IPS-20b (cell line): ENCODE measurements around the gene TACC3.
A peak's percentile ranks its signal among the peaks of the same experiment; 100 is the strongest.

Experiments used
- H3K27ac ChIP-seq: one replicate; pipeline ENCODE4 v1.5.1; 2013; ENCODE audit warnings: low read length
- H3K27me3 ChIP-seq: 2 replicates; pipeline ENCODE4 v1.6.1; 2013; ENCODE audit warnings: mild to moderate bottlenecking, low read length, inconsistent platforms; ENCODE audit not compliant: insufficient read depth
- H3K36me3 ChIP-seq: 2 replicates; pipeline ENCODE4 v1.6.1; 2013; ENCODE audit warnings: low read depth, mild to moderate bottlenecking, inconsistent platforms, low read length, moderate library complexity; ENCODE audit not compliant: insufficient read depth
- H3K4me1 ChIP-seq: 2 replicates; pipeline ENCODE4 v1.6.1; 2013; ENCODE audit warnings: mild to moderate bottlenecking, control low read depth, inconsistent platforms, low read length, moderate library complexity; ENCODE audit not compliant: insufficient read depth
- H3K4me3 ChIP-seq: 2 replicates; pipeline ENCODE4 v1.5.1; 2013; ENCODE audit warnings: mild to moderate bottlenecking, low read length, inconsistent platforms
- H3K9ac ChIP-seq: 2 replicates; pipeline ENCODE4 v1.6.1; 2013; ENCODE audit warnings: low read depth, mild to moderate bottlenecking, inconsistent platforms, low read length, moderate library complexity
- H3K9me3 ChIP-seq: 2 replicates; pipeline ENCODE4 v1.6.1; 2013; ENCODE audit warnings: mild to moderate bottlenecking, low read depth, low read length, inconsistent platforms; ENCODE audit not compliant: insufficient read depth

Gene TACC3

DNA sequence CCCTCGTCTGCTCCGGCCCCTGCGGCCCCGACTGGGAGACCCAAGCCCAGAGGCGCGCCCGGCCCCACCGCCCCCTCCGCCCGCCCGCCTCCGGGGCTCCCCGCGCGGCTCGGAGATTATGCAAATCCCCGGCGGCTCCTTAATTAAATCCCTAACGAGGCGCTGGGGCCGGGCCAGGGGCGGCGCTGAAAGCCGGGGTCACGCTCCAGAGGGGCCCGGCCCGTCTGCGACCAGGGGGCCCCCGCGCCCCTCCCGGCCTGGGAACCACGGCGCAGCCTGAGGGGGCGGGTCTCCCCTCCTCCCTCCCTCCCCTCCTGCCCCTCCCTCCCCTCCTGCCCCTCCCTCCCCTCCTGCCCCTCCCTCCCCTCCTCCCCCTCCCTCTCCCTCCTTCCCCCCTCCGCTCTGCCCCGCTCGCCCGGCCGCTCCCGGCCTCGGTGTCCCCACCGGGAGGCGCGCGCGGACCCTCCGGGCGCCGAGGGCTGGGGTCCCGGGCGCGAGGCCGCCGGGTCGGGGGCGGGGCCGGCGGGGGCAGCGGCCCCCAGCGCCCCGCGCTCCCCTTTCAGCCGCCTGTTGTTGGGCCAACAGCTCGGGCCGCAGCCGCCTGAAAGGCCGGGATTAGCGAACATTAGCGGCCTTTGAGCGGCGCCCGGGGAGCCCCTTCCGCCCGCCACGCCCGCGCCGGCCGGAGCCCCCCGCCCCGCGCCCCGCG is 45.9 kb downstream of the TACC3 start:
- no peak overlapping the region; the same call in 1 of the 2 replicates for H3K4me3 ChIP-seq
- no peak overlapping the region for H3K9ac ChIP-seq
- no peaks in the 10 kb centered on the region; the same call in 1 of the 2 replicates for H3K4me1 ChIP-seq
- no peaks in the 10 kb centered on the region for H3K36me3 ChIP-seq
- no peak overlapping the region for H3K27ac ChIP-seq
- no peaks in the 10 kb centered on the region for H3K9me3 ChIP-seq
- peaks cover 22% of the 10 kb centered on the region; the same call in 1 of the 2 replicates for H3K27me3 ChIP-seq

DNA sequence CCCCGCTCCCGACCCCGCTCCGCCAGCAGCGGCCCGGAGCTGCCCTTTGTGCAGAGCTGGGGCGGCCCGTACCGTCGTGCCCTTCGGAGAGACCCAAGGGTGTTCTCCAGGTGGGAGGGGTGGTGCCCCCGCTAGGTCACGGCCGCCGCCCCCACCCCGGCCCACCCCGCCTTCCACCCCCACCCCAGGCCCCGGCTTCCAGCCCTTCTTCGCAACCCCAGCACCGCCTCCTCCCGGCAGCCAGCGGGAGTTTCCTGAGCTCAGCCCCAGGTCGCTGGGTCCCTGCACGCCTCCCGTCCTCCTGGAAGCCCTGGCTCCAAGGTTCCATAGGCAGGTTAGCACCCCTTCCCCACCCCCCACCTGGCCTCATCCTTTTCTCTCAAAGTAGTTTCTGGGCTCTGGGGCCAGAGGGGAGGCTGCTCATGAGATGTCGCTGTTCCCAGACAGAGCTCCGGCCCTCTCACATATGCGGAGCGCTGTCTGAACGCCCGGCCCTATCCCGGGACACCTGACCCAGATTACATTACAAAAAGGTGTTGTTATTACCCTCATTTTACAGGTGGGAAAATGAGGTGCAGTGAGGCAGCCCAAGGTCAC is 46.5 kb downstream of the TACC3 start:
- Histone ChIP-seq H3K9me3 (no peaks in the 10 kb centered on the region), H3K27me3 (peaks cover 19% of the 10 kb centered on the region; the same call in 1 of the 2 replicates), H3K36me3 (no peaks in the 10 kb centered on the region), H3K4me3 (peak overlapping the region; percentile 43; the same call in 1 of the 2 replicates), H3K4me1 (no peaks in the 10 kb centered on the region; the same call in 1 of the 2 replicates), H3K27ac (no peak overlapping the region), H3K9ac (no peak overlapping the region)

DNA sequence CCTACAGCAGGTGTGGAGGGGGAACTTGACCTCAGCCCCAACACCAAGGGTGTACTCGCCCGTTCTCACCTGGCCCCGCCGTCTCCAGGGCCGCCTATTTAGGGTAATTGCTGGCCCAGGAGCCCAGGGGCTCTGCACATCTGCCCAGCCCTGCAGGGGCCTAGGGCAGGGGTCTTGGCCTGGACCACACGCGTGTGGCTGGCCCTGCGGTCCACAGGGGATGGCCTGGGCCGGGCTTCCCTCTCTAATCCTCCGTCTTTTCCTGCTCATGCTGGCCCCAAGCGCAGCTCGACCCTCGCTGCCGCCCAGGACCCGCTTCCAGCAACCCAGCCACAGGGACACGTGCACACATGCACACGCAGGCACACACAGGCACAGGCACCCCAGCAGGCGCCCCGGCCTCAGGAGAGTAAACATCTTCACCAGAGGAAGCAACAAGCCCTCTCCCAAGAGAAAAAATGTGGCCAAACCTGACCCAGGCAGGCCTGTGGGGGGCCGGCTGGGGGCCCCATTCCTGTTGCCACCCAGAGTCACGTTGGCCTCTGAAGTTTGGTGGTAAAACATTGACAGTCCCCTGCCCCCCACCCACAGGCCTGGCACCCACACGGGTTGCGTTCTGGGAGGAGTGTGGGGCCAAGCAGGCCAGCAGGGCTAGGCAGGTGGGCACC is 47.2 kb downstream of the TACC3 start:
- no peaks in the 10 kb centered on the region for H3K36me3 ChIP-seq
- H3K27me3 ChIP-seq = peaks cover 19% of the 10 kb centered on the region; the same call in 1 of the 2 replicates
- no peaks in the 10 kb centered on the region for H3K9me3 ChIP-seq
- no peak overlapping the region for H3K27ac ChIP-seq
- H3K4me3 ChIP-seq = peak overlapping the region; percentile 43; the same call in 1 of the 2 replicates
- H3K4me1 ChIP-seq = no peaks in the 10 kb centered on the region; the same call in 1 of the 2 replicates
- no peak overlapping the region for H3K9ac ChIP-seq

DNA sequence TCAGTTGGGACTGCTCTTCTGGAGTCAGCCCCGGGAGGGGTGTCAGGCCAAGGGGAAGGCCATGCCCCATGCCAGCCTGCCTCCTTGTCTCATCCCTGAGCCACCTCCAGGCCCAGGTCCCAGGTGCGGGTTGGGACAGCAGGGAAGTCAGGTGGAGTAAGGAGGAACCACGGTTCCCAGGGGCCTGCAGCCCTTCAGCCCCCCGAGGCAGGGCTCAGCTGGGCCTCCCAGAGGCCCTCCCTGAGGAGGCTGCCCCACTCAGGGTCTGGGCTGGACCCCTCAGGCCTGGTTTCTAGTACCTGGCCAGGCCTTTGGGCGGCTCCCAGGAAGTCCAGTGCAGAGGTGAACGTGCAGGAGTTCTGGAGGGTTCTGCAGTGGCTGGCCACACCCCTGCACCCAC is 48.4 kb downstream of the TACC3 start:
- Histone ChIP-seq H3K4me1 (no peaks in the 10 kb centered on the region; the same call in 1 of the 2 replicates), H3K27me3 (peaks cover 19% of the 10 kb centered on the region; the same call in 1 of the 2 replicates), H3K36me3 (no peaks in the 10 kb centered on the region), H3K27ac (no peak overlapping the region), H3K9me3 (no peaks in the 10 kb centered on the region), H3K9ac (no peak overlapping the region), H3K4me3 (no peak overlapping the region)

DNA sequence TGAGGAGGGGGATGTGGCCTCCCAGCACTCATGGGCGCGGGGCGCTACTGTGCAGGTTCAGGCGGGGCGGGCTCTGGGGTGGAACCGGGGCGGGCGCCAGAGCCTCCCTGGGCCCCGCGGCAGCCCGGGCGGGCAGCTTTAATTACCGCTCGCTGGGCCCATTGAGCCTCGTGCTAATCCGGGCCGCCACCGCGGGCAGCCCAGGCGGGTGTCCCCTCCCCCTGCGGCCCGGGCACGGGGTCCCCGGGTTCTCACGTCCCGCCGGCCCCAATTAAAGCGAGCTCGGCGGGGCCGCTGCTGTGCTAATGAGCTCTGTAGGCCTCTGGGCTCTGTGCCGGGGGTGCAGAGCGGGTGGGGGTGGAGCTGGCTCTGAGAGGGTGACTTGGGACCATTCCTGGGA is 48.9 kb downstream of the TACC3 start:
- no peaks in the 10 kb centered on the region for H3K9me3 ChIP-seq
- no peaks in the 10 kb centered on the region; the same call in 1 of the 2 replicates for H3K4me1 ChIP-seq
- H3K4me3 ChIP-seq = no peak overlapping the region
- peaks cover 19% of the 10 kb centered on the region; the same call in 1 of the 2 replicates for H3K27me3 ChIP-seq
- H3K27ac ChIP-seq = no peak overlapping the region
- no peak overlapping the region for H3K9ac ChIP-seq
- H3K36me3 ChIP-seq = no peaks in the 10 kb centered on the region

DNA sequence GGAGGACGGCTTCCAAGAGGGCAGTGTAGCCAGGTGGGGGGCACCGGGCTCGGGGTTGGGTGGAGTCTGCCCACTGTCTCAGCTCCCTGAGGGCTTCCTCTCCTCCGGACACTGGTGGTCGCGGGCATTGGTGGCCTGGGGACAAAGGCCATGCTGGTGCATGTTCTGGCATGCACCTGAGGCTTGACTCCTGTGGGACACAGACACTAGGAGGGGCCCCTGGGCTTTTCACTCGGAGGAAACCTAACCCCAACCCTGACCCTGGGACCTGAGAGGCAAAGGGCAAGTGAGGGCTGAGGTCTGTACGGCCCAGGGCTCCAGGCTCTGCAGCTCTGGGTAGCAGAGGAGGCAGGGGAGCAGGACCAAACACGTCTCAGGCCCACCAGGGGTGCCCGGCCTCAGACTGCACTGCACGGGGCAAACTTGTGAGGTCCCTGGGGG is 49.5 kb downstream of the TACC3 start:
- Histone ChIP-seq H3K9ac (no peak overlapping the region), H3K4me1 (no peaks in the 10 kb centered on the region; the same call in 1 of the 2 replicates), H3K9me3 (no peaks in the 10 kb centered on the region), H3K36me3 (no peaks in the 10 kb centered on the region), H3K27me3 (peaks cover 19% of the 10 kb centered on the region; the same call in 1 of the 2 replicates), H3K27ac (no peak overlapping the region), H3K4me3 (no peak overlapping the region)

DNA sequence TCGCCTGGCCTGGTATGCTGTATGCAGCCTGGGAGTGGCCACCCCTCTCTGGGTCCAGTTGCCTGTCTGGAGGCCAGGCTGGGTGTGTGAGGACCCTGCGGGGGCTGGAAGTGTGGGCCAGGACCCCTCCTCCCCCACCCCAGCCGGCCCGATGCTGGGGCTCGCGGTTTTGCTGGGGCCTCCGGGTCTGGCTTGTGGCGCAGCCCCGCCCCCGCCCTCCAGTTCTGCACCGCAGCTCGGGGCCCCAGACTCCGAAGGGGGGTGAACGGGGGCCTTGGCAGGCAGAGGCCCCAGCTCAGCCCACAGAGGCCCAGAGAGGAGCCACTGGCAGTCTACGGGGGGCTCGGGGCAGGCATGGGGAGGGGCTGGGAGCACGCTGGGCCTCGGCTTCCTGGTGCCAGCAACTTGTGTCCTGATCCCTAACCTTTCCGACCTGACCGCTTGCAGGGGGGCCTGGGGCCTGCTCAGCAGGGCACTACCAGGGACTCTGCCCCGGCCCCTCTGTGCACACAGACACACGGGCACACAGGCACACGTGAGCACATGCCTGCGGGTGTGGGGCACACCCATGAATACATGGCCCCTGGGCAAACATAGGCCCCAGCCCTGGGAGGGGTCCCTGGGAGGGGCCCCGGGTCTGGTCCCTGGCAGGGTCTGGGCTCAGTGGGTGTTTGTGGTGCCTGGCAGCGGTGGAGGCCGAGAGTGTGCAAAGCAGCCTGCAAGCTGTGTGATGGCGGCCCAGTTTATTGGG is 50.4 kb downstream of the TACC3 start:
- no peaks in the 10 kb centered on the region; the same call in 1 of the 2 replicates for H3K4me1 ChIP-seq

DNA sequence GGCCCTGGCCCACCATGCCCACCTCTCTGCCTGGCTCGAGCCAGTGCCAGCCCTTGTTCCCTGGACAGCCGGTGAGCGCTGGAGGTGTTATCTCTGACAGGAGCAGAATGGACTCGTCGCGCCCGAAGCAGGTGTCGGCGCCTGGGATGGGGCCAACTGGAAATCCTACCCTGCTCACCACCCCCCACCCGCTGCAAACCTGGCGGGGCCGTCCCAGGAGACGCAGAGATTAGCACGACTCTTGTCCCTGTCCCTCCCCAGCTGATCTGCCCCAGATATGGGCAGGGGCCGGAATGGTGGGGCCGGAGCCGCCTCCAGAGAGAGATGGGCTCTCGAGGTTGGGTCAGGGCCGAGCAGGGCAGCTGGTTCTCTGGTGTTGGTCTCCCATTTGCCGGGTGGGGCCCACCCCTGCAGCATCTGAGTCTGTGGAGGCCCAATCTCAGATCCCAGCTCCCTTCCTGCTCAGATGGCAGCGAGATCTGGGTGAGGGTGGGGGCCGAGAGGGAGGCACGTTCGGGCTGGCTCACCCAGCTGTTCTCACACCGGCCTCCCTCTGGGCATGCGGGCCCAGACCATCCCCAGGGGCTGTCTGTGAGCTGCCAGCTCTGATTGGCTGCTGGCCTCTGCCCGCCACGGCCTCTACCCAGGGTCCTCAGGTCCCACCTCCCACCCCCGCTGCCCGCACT is 51.7 kb downstream of the TACC3 start:
- H3K9ac ChIP-seq = no peak overlapping the region
- peaks cover 10% of the 10 kb centered on the region; the same call in 1 of the 2 replicates for H3K4me1 ChIP-seq
- peaks cover 19% of the 10 kb centered on the region; the same call in 1 of the 2 replicates for H3K27me3 ChIP-seq
- no peak overlapping the region for H3K4me3 ChIP-seq
- no peaks in the 10 kb centered on the region for H3K36me3 ChIP-seq
- no peak overlapping the region for H3K27ac ChIP-seq
- H3K9me3 ChIP-seq = no peaks in the 10 kb centered on the region

More for the DNA sequence above, 50.4 kb downstream of the TACC3 start:
- Histone ChIP-seq H3K9ac (no peak overlapping the region), H3K27me3 (peaks cover 19% of the 10 kb centered on the region; the same call in 1 of the 2 replicates), H3K27ac (no peak overlapping the region), H3K9me3 (no peaks in the 10 kb centered on the region), H3K36me3 (no peaks in the 10 kb centered on the region), H3K4me3 (no peak overlapping the region)

DNA sequence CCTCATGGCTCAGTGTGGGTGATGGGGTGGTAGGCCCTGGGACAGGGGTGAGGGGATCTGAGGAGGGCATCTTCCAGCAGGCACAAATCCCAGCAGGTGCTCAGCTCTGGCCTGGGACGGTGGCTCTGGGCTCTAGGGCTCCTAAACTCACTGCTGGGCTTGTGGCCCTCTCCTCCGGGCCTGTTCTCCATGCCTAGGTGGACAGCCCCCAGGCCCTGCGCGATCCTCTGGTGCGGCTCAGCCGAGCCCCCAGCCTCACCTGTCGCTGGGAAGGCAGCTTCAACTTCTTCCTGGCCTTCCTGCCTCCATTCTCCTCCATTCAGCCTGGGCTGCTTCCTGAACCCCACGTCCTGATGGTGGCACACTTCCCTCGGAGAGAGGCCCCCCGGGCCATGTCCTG is 52.4 kb downstream of the TACC3 start:
- no peak overlapping the region for H3K4me3 ChIP-seq
- no peak overlapping the region for H3K9ac ChIP-seq
- no peaks in the 10 kb centered on the region for H3K36me3 ChIP-seq
- peaks cover 15% of the 10 kb centered on the region; the same call in 1 of the 2 replicates for H3K4me1 ChIP-seq
- peaks cover 13% of the 10 kb centered on the region; the same call in 1 of the 2 replicates for H3K27me3 ChIP-seq
- H3K27ac ChIP-seq = no peak overlapping the region
- H3K9me3 ChIP-seq = no peaks in the 10 kb centered on the region

DNA sequence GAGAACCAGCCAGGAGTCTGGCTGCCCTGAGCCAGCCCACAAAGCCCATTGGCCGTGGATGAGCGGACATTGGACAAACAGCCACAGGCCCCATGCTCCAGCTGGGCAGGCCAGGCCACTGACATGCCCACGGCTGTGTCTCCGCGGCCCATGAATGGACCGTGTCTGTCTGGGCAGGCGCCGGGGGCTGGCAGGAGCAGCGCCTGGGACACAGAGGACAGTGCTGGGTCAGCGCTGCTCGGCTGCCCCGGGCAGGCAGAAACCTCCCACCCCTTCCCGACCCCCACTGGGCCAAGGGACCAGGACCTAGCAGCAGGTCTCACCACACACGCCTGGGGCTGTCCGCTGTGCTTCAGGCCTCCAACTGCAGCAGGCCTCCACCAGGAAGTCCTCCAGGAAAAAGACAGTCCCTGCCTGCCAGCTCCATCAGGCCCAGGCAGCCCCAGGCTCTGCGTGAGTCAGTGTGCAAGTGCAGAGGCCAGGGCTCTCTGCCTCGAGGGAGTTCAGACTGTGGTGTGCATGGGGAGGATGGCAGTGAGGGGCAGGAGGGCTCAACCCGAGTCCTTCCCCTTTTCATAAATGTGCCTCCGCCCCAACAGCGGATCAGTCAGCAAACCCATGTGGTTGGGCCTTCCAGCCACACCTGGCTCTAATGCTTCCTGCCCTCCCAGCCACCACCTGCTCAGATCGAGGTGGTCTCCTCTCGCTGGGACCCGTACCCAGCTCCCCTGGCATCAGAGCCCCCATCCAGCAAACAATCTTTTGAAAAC is 54.6 kb downstream of the TACC3 start:
- Histone ChIP-seq H3K36me3 (no peaks in the 10 kb centered on the region), H3K4me3 (no peak overlapping the region), H3K27me3 (no peaks in the 10 kb centered on the region), H3K9me3 (no peaks in the 10 kb centered on the region), H3K27ac (no peak overlapping the region), H3K4me1 (peaks cover 16% of the 10 kb centered on the region; the same call in 1 of the 2 replicates), H3K9ac (no peak overlapping the region)
